Left colon (tissue), 2 donors: ENCODE results near the gene LMAN1L. TPM values are rescaled to one million over a fixed set of nuclear protein-coding genes. Genes with fewer than 3 reads are reported as not detected.

Source experiments
- ATAC-seq: fragments of 200-7000 bp; cut with Tn5 transposase; one replicate; pipeline ENCODE4 v1.9.1; 2020; ENCODE audit warnings: mild to moderate bottlenecking, moderate library complexity
- DNase-seq, 2 donors: peaks; one replicate each; pipeline ENCODE4 v3.0.0-alpha.2; 2020
- intact Hi-C, 2 donors: fragments of 100-400 bp; cut with DNase I in 1 of 2; cut with micrococcal nuclease in 1 of 2; formaldehyde crosslinking; loops; one replicate each; pipeline versions ENCODE4 v1.11.2 to v1.14.0; 2022; cut with DNase I, micrococcal nuclease
- total RNA-seq, 2 donors: library from RNA; stranded (reverse); fragmentation: NEBNext Ultra II Directional; extraction: Animal tissue kit (Norgen Biotek cat#: 25700); gene quantifications; one replicate each; pipeline ENCODE4 v1.2.1, GENCODE V29; 2021
- donor health status: DM: no; HTN: no; CAD: no.
- donor health status: DM: yes; HTN: yes; CAD: no.

The LMAN1L gene
- total RNA-seq, 2 donors from 2014 or later = 0.40 TPM; not detected in 1

DNA sequence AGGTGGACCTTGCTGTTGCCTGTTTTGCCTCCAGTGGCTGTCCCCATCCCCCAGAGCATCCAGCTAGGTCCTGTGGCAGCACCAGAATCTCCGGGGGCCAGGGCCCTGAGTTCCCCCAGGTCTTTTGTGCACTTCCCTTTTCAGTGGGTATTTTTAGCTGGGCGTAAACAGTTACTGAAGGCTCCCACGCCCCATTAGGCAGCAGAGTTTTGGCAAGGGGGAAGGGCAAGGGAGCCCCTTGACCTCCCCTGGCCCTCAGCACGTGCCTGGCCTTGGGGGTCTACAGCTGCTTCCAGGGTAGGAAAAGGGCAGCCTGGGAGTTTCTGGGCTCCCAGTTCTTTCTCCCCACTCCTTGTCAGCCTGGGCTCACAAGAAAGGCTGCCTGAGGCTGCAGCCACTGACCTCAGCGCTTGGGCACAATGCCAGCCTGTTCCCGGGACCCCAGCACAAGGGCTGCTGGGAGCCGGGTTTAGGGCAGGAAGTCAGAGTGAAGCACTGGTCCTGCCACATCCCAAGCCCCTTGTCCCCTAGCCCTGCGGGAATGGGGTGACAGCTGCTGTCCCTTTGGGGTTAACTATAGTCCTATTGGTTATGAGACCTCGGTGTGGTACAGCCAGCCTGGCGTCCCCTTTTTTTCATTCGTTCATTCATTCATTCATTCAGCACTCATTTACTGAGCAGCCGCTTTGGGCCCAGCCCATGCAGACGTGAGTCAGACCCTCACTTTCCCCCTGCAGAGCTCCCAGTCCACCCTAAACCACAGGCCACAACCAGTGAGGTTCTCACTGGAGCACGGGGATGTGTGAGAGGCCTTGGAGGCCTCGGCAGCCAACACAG is 22.3 kb upstream of the LMAN1L start:
- ATAC-seq (no peak), DNase-seq (peak; percentile 74 to 79)
- intact Hi-C loops = no loop called here

DNA sequence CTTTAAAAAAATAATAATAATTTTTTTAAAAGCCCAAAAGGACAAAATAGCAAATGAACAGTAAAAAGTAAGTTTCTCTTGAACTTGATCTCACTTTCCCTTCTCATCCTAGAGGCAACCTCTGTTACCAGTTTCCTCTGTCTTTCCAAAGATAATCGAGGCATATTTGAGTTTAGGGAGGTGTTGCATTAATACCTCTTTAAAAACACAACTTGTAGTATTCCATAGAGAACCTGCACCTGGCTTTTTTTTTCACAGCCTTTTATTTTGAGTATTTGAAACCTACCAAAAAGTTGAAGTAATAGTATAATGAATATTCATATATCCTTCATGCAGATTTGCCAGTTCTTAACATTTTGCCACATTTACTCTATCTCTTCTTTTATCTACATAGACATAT is 21.6 kb upstream of the LMAN1L start:
- DNase-seq (no peak), ATAC-seq (no peak)
- intact Hi-C loops = no loop called here

DNA sequence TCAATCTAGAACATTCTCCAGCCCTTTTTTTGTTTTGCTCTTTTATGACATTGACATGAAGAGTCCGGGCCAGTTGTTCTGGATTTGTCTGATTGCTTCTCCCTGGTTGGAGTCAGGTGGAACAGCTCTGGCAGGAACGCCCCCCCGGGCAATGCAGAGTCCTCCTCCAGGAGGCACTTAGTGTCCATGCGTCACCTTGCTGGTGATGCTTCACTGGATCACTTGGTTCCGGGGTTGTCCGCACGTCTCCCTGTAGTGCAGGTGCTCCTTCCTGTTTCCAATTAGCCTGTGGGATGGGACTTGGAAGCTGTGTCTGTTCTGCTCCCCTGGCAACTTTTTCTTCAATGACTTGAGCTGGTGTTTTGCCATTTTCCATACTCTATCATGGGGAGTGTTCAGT is 21.0 kb upstream of the LMAN1L start:
- intact Hi-C loops = no loop called here
- ATAC-seq (no peak), DNase-seq (no peak)

DNA sequence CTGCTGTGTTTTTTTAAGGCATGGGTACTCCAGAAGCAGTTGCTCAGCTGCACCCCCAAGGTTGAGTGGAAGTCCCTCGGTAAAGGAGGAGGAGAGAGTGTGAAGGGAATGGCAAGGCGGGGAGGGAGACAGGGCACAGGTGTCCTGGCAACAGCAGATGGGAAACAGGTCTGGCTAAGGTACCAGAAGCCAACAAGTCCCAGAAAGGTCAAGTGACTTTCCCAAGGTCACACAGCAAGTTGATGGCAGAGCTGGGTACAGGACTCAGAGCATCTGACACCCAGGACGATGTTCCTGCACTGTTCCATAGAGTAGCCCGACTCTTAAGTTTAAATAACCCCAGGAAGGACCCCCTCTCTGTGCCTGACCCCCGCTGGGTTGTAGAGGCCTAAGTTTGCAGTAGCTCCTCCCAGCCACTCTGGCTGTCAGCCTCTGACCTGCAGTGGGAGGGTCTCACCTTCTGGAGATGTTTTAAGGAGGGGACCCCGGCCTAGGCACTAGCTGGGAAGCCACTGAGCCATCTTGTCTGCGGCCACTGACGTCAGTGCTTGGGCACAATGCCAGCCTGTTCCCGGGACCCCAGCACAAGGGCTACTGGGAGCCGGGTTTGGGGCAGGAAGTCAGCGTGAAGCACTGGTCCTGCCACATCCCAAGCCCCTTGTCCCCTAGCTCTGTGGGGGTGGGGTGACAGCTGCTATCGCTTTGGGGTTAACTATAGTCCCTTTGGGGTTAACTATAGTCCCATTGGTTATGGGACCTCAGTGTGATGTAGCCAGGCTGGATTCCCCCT is 20.2 kb upstream of the LMAN1L start:
- no peak for ATAC-seq
- intact Hi-C loops = no loop called here
- no peak for DNase-seq

DNA sequence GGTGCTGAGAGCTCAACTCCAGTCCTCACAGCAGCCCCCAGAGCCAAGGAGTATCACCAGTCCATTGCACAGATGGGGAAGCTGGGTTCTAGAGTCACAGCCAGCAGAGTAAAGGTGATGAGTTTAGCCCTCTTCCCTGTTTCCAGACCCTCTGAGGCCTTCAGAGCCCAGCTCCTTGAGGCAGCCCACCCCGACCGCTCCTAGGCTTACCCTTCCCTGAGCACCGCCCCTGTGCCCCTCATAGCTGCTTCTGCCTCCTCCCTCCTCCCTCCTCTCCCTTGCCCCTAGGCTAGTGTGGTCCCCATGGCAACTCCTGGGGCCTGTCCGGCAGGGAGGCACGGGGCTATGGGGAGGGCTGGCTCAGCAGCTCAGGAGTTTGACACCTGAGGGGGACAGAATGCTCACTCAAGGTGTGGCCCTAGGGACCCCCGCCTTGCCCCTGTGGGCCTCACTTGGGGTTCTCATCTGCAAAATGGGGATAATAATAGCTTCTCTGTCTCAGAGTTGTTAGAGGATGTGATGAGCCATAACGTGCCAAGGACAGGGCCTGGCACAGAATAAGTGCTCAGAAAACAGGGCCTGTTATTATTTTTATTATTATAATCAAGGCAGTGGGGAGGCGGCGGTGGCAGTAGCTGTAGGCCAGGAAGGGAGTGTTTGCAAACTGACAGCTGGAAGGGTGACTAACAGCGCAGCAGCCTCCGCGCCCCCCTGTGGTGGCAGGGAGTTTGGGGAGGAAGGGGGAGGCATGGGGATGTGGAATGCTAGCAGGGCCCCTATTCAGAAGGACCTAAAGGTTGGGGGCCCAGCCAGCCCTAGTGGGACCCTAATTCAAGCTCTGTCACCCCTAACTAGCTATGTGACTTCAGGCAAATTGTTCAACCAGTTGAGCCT is 19.3 kb upstream of the LMAN1L start:
- intact Hi-C loops = no loop called here
- DNase-seq = peak in 1 of 2 donors; percentile 62

DNA sequence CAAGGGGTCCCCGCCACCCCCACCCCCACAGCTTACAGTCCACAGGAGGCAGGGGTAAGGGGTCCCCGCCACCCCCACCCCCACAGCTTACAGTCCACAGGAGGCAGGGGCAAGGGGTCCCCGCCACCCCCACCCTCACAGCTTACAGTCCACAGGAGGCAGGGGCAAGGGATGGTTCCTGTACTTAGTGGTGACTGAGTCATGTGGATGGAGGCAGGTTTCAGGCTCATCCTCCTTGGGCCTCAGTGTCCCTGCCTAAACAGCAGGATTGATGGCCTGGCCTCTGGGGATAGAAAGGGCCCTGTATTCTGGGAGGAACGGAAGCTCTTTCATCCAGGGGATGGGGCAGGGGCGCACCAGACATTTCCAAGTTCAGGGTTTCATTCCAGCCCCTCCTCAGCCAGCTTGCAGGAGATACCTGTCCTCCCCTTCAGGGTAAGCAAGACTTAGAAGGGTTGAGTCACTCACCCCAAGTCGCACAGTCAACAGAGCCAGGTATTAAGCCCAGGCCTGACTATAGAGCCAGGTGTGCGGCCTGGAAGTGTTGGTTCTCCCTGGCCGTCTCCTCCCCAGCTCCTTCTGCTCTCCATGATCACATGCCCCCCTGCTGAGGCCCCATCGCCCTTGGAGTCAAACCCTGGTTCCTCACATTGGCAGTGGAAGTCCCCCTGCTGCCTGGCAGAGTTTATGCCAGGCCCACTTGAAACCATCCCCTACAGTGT is 18.2 kb upstream of the LMAN1L start:
- ATAC-seq (no peak), DNase-seq (no peak)
- intact Hi-C loops = no loop called here

More for the DNA sequence above, 19.3 kb upstream of the LMAN1L start:
- ATAC-seq = no peak

DNA sequence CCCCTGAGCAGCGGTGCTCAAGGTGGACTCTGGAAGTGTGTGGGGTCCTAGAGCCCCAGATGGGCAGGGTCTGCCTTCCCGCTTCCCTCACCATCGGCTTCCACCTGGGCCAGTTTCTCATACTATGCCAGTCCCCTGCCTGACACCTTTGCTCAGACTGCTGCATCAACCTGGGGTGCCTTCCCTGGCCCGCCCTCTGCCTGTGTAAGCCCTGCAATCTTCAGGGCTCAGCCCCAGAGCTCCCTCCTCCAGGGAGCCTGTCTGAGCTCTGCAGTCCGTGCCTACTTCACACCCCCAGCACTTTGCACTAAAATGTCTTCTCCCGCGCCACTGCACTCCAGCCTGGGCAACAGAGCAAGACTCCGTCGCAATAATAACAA is 17.7 kb upstream of the LMAN1L start:
- DNase-seq = no peak
- intact Hi-C loops = no loop called here
- no peak for ATAC-seq

DNA sequence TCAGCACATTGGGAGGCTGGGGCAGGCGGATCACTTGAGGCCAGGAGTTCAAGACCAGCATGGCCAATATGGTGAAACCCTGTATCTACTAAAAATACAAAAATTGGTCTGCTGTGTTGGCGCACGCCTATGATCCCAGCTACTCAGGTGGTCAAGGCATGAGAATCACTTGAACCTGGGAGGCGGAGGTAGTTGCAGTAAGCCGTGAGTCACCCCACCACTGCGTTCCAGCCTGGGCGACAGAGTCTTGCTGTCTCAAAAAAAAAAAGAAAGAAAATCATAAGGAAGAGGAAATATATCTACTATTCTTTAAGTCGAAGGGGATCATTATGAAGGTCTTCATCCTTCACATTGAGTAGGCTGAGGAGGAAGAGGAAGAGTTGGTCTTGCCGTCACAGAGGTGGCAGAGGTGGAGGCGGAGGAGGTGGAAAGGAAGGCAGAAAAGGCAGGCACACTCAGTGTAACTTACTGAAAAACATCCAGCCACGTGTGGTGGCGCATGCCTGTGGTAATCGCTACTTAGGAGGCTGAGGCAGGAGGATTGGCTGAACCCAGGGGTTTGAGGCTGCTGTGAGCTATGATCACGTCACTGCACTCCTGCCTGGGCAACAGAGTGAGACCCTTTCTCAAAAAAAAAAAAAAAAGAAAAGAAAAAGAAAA is 16.5 kb upstream of the LMAN1L start:
- intact Hi-C loops = no loop called here
- no peak for DNase-seq
- ATAC-seq = no peak

DNA sequence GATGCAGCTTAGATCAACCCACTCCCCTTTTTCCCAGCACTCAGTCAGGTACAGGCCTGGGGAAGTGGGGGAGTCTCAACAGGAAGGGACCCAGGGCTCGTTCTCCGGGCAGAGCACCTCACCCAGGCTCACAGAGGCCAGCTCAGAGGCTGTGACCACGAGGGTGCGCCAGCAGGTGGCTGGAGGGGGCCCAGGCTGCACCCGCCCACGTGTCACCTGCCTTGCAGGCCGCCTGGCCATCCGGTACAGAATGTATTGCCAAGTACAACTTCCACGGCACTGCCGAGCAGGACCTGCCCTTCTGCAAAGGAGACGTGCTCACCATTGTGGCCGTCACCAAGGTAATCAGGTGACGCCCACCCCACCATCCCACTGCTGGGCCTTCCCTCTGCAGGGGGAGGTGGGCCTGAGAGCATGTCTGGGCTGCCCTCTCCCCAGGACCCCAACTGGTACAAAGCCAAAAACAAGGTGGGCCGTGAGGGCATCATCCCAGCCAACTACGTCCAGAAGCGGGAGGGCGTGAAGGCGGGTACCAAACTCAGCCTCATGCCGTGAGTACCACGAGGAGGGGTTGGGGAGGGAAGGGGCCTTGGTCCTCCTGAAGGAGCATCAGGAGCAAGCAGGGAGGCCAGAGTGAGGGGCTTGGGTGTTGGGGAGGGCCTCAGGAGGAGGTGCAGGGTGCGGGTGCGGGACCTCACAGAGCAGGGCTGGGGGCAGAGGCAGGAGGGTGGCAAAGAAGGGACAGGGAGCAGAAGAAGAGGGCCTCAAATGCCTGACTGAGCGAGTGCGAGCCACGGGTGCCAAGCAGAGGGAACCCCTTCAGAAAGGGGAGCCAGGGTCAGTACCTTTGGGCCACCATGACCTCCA is 14.0 kb upstream of the LMAN1L start:
- intact Hi-C loops = no loop called here
- DNase-seq (peak; percentile 73 to 77), ATAC-seq (peak; percentile 48)

DNA sequence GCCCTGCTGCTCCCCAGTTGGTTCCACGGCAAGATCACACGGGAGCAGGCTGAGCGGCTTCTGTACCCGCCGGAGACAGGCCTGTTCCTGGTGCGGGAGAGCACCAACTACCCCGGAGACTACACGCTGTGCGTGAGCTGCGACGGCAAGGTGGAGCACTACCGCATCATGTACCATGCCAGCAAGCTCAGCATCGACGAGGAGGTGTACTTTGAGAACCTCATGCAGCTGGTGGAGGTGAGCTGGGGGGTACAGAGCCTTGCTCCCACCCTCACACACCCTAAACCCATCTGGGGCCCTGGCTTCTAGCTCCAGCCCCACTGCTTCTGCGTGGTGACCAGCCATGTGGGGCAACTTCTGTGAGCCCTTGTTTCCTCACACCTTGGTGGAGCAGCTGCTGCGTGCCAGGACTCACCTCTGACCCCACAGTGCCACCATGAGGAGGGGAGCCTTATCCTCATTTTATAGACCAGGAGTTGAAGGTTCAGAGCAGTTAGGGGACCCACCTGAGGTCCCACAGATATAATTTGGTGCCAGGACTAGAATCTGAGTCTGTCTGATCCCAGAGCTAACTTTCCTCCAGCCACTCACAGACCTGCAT is 13.3 kb upstream of the LMAN1L start:
- intact Hi-C loops = no loop called here
- ATAC-seq = no peak
- no peak for DNase-seq

DNA sequence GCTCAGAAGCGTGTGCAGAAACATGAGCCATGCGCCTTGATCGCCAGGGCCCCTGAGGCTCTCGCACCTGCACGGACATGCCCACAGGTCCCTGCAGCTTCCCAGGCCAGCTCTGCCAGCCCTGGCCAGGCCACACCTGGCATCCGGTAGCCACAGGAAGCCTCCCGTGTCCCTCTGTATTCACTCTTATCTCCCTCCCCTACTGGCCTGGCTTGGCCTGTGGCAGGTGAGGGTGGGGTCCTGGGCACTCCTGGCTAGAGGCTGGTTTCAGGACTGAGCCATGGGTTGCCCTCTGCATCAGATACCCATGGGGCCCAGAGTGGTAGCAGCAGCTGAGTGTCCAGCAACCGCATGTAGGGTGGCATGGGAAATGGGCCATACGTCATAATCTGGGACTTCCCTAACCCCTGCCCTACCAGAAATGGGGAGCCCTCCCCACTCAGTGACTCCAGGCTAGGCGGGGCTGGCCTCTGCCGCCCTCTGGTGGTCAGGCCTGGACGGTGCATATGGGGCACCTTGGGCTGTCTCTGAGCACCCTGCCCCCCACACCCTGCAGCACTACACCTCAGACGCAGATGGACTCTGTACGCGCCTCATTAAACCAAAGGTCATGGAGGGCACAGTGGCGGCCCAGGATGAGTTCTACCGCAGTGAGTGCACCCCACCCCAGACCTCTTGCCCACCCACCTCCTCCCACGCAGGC is 12.6 kb upstream of the LMAN1L start:
- DNase-seq (peak; percentile 85 to 86), ATAC-seq (peak; percentile 84)
- intact Hi-C loops = no loop called here

DNA sequence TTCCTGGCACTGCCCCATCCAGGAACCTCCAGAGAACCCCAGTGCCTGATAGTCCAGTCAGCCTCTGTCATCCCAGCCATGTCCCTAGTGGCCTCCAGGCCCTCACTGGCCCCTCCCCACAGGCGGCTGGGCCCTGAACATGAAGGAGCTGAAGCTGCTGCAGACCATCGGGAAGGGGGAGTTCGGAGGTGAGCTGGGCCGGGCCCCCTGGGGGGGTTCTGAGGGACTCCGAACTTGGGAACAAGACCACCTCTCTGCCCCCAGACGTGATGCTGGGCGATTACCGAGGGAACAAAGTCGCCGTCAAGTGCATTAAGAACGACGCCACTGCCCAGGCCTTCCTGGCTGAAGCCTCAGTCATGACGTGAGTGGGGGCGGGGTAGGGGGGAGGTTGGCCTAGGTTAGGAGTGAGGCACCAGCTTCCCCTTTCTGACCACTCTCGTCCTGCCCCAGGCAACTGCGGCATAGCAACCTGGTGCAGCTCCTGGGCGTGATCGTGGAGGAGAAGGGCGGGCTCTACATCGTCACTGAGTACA is 12.0 kb upstream of the LMAN1L start:
- intact Hi-C loops = no loop called here
- no peak for ATAC-seq
- DNase-seq = peak in 1 of 2 donors; percentile 59

DNA sequence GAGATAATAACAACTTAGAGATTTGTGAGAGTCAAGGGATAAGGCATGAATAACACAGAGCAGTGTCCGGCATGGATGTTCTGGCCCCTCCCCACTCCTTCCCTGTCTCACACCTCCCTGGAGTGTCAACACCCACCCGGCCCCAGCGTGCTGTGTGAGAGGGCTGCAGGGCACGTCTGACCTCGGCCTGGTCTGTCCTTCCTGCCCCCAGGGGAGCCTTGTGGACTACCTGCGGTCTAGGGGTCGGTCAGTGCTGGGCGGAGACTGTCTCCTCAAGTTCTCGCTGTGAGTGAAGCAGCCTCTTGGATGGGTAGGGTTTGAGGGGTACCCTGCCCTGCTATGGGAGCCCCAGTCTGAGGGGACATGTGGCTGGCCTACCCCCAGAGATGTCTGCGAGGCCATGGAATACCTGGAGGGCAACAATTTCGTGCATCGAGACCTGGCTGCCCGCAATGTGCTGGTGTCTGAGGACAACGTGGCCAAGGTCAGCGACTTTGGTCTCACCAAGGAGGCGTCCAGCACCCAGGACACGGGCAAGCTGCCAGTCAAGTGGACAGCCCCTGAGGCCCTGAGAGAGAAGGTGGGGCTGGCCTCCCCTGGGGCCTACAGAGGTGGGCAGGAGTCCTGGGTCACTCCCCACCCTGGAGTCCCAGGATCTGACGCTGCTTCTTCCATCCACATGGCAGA is 11.2 kb upstream of the LMAN1L start:
- intact Hi-C loops = no loop called here
- DNase-seq (no peak), ATAC-seq (no peak)

DNA sequence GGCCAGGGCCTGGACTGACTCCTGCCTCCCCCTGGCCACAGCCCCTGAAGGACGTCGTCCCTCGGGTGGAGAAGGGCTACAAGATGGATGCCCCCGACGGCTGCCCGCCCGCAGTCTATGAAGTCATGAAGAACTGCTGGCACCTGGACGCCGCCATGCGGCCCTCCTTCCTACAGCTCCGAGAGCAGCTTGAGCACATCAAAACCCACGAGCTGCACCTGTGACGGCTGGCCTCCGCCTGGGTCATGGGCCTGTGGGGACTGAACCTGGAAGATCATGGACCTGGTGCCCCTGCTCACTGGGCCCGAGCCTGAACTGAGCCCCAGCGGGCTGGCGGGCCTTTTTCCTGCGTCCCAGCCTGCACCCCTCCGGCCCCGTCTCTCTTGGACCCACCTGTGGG is 10.3 kb upstream of the LMAN1L start:
- intact Hi-C loops = no loop called here
- ATAC-seq = no peak

DNA sequence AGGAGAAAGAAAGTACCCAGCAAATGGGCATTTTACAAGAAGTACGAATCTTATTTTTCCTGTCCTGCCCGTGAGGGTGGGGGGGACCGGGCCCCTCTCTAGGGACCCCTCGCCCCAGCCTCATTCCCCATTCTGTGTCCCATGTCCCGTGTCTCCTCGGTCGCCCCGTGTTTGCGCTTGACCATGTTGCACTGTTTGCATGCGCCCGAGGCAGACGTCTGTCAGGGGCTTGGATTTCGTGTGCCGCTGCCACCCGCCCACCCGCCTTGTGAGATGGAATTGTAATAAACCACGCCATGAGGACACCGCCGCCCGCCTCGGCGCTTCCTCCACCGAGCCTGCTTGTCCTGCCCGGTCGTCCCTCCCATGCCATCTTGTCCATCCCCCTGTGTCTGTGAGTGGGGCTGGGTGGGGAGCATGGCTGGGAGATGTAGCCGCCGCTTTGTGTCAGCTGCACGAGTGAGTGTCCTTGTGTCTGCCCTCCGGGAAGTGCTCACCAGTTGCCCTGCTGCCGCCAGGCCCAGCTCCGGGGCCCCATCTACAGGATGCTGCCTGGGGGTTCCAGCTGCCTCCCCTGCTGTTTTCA is 9.7 kb upstream of the LMAN1L start:
- intact Hi-C loops = no loop called here
- DNase-seq (no peak), ATAC-seq (no peak)

More for the DNA sequence above, 10.3 kb upstream of the LMAN1L start:
- no peak for DNase-seq
